Choroid plexus epithelial cell (primary cell): ENCODE results near the gene BACE1.
"Not testable (repeated sequence)": the region's sequence is repeated elsewhere in the genome, so short reads cannot be mapped to it uniquely, and the experiment has no call there.

Experiments
- DNase-seq: peaks from one replicate; pipeline ENCODE4 v3.0.0-alpha.2; 2010; ENCODE audit warnings: low read depth
- H3K4me3 ChIP-seq: 2 replicates; pipeline ENCODE4 v1.5.1; 2011; ENCODE audit warnings: low read depth, mild to moderate bottlenecking, control low read depth, low read length, moderate library complexity
- TF ChIP-seq, protein P1 (sequence below): conservative IDR thresholded peaks from 2 replicates; pipeline ENCODE4 v1.5.1; 2011; ENCODE audit warnings: low read depth, mild to moderate bottlenecking, control low read depth, inconsistent platforms, low read length, moderate library complexity

The BACE1 gene

DNA sequence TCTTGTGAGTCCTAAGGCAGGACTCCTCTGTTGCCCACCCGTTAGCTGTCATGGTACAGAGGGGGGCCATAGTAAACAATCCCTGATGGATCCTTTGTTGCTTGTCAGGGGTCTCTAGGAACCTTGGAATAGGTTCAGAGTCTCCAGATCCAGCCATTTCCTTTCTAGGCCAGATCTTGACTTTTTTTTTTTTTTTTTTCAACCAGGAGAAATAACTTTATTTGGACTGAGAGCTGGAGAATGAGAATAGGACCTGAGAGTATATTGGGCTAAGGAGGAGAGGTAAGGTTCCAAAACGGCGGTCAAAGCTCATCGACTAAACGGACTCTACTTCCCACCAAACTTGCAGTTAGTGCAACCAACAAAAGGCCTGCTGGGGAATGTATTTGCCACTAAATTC lies 19.3 kb upstream of the BACE1 start:
- H3K4me3 ChIP-seq = no peak overlapping the region
- no peak for DNase-seq
- TF ChIP-seq, protein P1, sequence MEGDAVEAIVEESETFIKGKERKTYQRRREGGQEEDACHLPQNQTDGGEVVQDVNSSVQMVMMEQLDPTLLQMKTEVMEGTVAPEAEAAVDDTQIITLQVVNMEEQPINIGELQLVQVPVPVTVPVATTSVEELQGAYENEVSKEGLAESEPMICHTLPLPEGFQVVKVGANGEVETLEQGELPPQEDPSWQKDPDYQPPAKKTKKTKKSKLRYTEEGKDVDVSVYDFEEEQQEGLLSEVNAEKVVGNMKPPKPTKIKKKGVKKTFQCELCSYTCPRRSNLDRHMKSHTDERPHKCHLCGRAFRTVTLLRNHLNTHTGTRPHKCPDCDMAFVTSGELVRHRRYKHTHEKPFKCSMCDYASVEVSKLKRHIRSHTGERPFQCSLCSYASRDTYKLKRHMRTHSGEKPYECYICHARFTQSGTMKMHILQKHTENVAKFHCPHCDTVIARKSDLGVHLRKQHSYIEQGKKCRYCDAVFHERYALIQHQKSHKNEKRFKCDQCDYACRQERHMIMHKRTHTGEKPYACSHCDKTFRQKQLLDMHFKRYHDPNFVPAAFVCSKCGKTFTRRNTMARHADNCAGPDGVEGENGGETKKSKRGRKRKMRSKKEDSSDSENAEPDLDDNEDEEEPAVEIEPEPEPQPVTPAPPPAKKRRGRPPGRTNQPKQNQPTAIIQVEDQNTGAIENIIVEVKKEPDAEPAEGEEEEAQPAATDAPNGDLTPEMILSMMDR = no peak

DNA sequence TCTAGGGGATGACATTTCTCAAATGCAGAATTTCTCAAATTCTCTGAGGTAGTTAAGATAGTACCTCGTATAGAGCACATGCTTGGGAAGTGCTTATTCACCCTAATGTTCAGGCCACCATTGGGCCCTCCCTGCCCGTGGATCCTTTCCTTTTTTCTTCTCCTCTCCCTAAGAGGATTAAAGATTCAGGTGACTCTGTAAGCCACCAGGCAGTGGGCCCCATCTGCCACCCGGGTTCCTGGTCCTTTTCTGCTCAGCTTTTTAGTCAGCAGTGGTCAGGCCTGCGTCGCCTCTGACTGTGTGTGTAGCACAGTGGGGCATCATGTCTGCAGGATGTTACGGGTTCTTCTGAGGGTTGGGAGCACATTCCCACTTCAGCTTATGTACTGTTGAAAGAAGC lies 18.8 kb upstream of the BACE1 start:
- DNase-seq = no peak
- no peak overlapping the region for H3K4me3 ChIP-seq
- TF ChIP-seq, protein P1 = no peak

DNA sequence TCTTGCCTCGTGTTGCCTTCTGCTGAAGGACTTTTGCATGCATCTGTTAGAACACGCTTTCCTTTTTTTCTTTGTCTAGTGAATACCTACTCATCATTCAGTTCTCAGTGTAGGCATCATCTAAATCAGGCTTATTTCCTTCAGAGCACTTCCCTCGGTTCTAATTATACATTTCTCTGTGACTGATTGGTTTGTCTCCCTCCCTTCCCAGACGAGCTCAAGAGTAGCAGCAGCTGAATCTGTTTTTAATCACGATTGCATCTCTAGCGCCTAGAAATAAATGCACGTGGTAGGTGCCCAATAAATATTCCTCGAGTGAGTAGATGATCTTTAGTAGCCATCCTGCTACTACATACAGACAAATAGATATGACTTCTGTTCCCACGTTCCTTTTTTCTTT lies 17.9 kb upstream of the BACE1 start:
- no peak overlapping the region for H3K4me3 ChIP-seq
- no peak for DNase-seq
- TF ChIP-seq, protein P1 = no peak

DNA sequence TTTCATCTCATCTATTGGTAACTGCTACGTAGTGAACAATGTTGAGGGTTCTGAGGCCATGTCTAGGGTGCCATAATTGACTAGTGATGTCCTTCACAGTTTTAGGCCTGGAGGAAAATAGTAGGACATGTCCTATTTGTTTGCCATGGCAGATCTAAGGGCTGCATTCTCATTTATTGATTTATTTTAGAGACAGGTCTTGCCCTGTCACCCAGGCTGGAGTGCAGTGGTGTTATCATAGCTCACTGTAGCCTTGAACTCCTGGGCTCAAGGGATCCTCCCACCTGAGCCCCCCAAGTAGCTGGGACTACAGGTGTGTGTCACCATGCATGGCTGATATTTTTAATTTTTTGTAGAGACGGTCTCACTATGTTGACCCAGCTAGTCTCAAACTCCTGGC lies 16.8 kb upstream of the BACE1 start:
- TF ChIP-seq, protein P1 = no peak
- no peak for DNase-seq
- no peak overlapping the region for H3K4me3 ChIP-seq

DNA sequence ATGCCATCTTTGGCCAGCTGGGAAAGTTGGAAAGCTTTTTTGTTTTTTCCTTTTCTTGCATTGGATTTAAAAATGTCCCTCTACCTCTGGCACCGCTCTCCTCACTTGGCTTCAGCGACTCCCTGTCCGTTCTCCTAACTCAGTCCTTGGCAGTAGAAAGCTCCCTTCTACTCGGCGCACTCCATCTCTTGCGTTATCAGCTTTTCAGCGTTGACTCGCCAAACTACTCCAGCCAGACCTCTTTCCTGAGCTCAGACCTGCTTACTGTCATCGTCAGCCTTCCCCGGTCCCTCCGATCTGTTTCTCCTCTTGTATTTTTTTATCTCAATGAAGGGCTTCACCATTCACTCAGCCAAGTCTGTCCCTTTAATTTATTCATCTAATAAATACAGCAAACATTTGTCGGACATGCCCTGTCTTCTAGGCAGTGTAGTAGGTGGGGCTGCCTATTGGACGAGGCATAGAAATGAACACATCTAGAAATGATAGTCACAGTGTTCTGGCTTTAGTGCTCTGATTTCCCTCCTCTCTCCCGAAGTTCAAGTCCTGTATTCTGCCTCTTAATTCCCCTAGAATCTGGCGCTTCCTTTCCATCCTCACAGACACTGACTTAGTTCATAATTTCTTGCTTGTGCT lies 12.4 kb upstream of the BACE1 start:
- peak; percentile 65 for DNase-seq
- H3K4me3 ChIP-seq = peak overlapping the region; percentile 88
- TF ChIP-seq, protein P1 = no peak

DNA sequence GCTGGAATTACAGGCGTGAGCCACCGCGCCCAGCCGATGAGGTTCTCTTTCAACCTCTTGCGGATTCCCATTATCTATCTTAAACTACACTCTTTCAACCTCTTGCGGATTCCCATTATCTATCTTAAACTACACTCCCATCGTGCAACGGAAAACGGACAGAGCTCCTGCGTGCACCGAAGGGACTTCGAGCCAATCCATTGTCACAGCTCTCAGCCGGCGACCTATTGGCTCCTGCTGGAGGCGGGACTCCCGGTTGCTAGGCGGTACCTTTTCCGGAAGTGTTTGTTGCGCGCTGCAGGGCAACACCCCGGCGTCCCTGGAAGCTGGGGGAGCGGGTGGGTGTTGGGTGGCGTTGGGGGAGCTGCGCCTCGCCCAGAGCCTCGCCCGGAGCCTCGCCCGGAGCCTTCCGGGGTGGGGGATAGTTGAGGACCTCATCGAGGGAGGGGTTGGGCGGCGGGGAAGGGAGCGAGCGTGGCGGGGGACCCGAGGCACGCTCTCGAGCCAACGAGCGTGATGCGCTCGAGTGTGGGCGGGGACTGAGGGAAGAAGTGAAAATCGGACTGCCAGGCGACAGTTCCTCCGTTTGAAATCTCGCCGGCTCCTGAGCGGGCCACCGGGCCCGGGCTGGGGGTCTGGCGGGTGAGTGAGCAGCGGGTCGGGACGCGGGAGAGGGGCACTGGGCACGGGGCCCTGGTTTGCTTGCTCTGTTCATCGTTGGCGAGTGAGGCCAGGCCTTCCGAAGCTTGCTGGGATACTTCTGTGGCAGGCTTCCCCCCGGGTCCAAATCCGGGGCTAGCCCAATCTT lies 11.7 kb upstream of the BACE1 start, which contains the start of gene CEP164:
Gene CEP164 (plus strand): TSS at position 288 of the 808 bp plus-strand sequence. CDS start 10,733 bp downstream, outside the sequence.
- TF ChIP-seq, protein P1 = no peak
- H3K4me3 ChIP-seq = peak within 1 kb of the TSS; percentile 88
- DNase-seq = peak; percentile 98

DNA sequence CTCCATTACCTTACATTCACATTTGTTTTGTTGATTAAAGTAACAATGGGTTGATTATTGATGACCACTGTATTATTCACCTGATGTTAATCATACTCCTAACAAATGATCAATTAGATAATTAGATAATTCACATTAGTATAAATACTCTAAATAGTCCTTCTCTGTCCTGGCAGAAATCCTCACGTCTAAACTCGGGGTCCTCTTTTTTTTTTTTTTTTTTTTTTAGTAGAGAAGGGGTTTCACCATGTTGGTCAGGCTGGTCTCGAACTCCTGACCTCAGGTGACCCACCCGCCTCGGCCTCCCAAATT lies 11.2 kb upstream of the BACE1 start:
- DNase-seq = not testable (repeated sequence)
- H3K4me3 ChIP-seq = peak overlapping the region; percentile 88
